Ectodermal cell (in vitro differentiated cells): ENCODE data around the gene LRAT. TPM values are rescaled to one million over a fixed set of nuclear protein-coding genes. Genes with fewer than 3 reads are reported as not detected.
"Not testable (repeated sequence)": the region's sequence is repeated elsewhere in the genome, so short reads cannot be mapped to it uniquely, and the experiment has no call there.

Experiments used
- H3K27ac ChIP-seq: 2 replicates; pipeline ENCODE4 v1.7.0; 2013; ENCODE audit warnings: mild to moderate bottlenecking, low read depth, low read length; ENCODE audit not compliant: insufficient read depth, poor library complexity, severe bottlenecking
- H3K27me3 ChIP-seq: 2 replicates; pipeline ENCODE4 v1.7.0; 2013; ENCODE audit warnings: mild to moderate bottlenecking, low read length; ENCODE audit not compliant: insufficient read depth, control insufficient read depth, poor library complexity, severe bottlenecking
- H3K36me3 ChIP-seq: one replicate; pipeline ENCODE4 v1.7.0; 2013; ENCODE audit warnings: low read length; ENCODE audit not compliant: control insufficient read depth, insufficient read depth
- H3K4me1 ChIP-seq: one replicate; pipeline ENCODE4 v1.7.0; 2013; ENCODE audit warnings: low read length; ENCODE audit not compliant: control insufficient read depth, insufficient read depth
- H3K4me3 ChIP-seq: 2 replicates; pipeline ENCODE4 v1.7.0; 2013; ENCODE audit warnings: low read depth, low read length, control low read depth; ENCODE audit not compliant: insufficient read depth
- H3K9me3 ChIP-seq: 2 replicates; pipeline ENCODE4 v1.7.0; 2013; ENCODE audit warnings: mild to moderate bottlenecking, low read length, moderate library complexity; ENCODE audit not compliant: control insufficient read depth
- WGBS, 2 experiments: methylation state at CpG; one replicate each; pipeline ENCODE4 v1.1.7; 2013; ENCODE audit warnings: missing lambda C conversion rate in 2 of 2; 5-methylcytosine and 5-hydroxymethylcytosine counted together
- polyA plus RNA-seq, 4 experiments: library from polyadenylated mRNA; stranded (reverse); fragments of 50-300 nt; gene quantifications; one replicate each; pipeline ENCODE4 v1.2.3, GENCODE V29; 2013

The LRAT gene
- polyA plus RNA-seq (2013, experiment 1 of 4) = 1.0 TPM
- 2.0 TPM for polyA plus RNA-seq (2013, experiment 2 of 4)
- polyA plus RNA-seq (2013, experiment 3 of 4) = 0.96 TPM
- polyA plus RNA-seq (2013, experiment 4 of 4) = 0.69 TPM

- Histone ChIP-seq H3K27me3 (peaks cover 74% of the 10 kb centered on the region), H3K9me3 (no peaks in the 10 kb centered on the region), H3K36me3 (no peaks in the 10 kb centered on the region), H3K27ac (no peak within 1 kb of the TSS), H3K4me1 (peaks cover 29% of the 10 kb centered on the region), H3K4me3 (peak within 1 kb of the TSS; percentile 44)
- WGBS, 2 experiments = 0% methylated on average over 55 of the region's 55 CpGs
Observed at GRCh38 chr4:154743683-154744340, at the start of gene LRAT. Gene LRAT (plus strand): TSS chr4:154744000. CDS start chr4:154744327, 327 bp downstream.

- Histone ChIP-seq H3K27me3 (no peaks in the 10 kb centered on the region), H3K9me3 (no peaks in the 10 kb centered on the region), H3K4me1 (no peaks in the 10 kb centered on the region), H3K36me3 (no peaks in the 10 kb centered on the region), H3K4me3 (no peak overlapping the region), H3K27ac (no peak overlapping the region)
- 92 to 95% methylated on average over 3 of the region's 3 CpGs for WGBS, 2 experiments
Observed at GRCh38 chr4:154707877-154708276, 35.9 kb upstream of the LRAT start.

- Histone ChIP-seq H3K4me3 (no peak overlapping the region), H3K27me3 (no peaks in the 10 kb centered on the region), H3K36me3 (no peaks in the 10 kb centered on the region), H3K4me1 (no peaks in the 10 kb centered on the region), H3K9me3 (no peaks in the 10 kb centered on the region), H3K27ac (no peak overlapping the region)
- 79 to 80% methylated on average over 2 to 4 of the region's 4 CpGs for WGBS, 2 experiments
Observed at GRCh38 chr4:154709550-154709949, 34.2 kb upstream of the LRAT start.

GRCh38 chr4:154711522-154711921 lies 32.3 kb upstream of the LRAT start:
- Histone ChIP-seq H3K27ac (no peak overlapping the region), H3K9me3 (no peaks in the 10 kb centered on the region), H3K27me3 (no peaks in the 10 kb centered on the region), H3K4me1 (no peaks in the 10 kb centered on the region), H3K36me3 (no peaks in the 10 kb centered on the region), H3K4me3 (no peak overlapping the region)

GRCh38 chr4:154714339-154715040 lies 29.3 kb upstream of the LRAT start:
- Histone ChIP-seq H3K4me3 (no peak overlapping the region), H3K4me1 (no peaks in the 10 kb centered on the region), H3K27ac (no peak overlapping the region), H3K9me3 (no peaks in the 10 kb centered on the region), H3K36me3 (no peaks in the 10 kb centered on the region), H3K27me3 (no peaks in the 10 kb centered on the region)
- 93 to 95% methylated on average over 4 of the region's 4 CpGs for WGBS, 2 experiments

GRCh38 chr4:154719087-154719486 lies 24.7 kb upstream of the LRAT start:
- H3K4me1 ChIP-seq = no peaks in the 10 kb centered on the region
- H3K27ac ChIP-seq = no peak overlapping the region
- no peaks in the 10 kb centered on the region for H3K27me3 ChIP-seq
- no peak overlapping the region for H3K4me3 ChIP-seq
- no peaks in the 10 kb centered on the region for H3K36me3 ChIP-seq
- no peaks in the 10 kb centered on the region for H3K9me3 ChIP-seq
- WGBS, 2 experiments = 94 to 95% methylated on average over 4 of the region's 4 CpGs

- WGBS, 2 experiments = 85 to 87% methylated on average over 2 of the region's 2 CpGs
- Histone ChIP-seq H3K4me1 (no peaks in the 10 kb centered on the region), H3K27me3 (no peaks in the 10 kb centered on the region), H3K9me3 (no peaks in the 10 kb centered on the region), H3K27ac (no peak overlapping the region), H3K36me3 (no peaks in the 10 kb centered on the region), H3K4me3 (no peak overlapping the region)
Observed at GRCh38 chr4:154720123-154720522, 23.7 kb upstream of the LRAT start.

GRCh38 chr4:154720618-154721267 lies 23.1 kb upstream of the LRAT start:
- Histone ChIP-seq H3K4me1 (no peaks in the 10 kb centered on the region), H3K27me3 (no peaks in the 10 kb centered on the region), H3K9me3 (no peaks in the 10 kb centered on the region), H3K36me3 (no peaks in the 10 kb centered on the region), H3K4me3 (no peak overlapping the region), H3K27ac (no peak overlapping the region)
- 57 to 64% methylated on average over 1 to 3 of the region's 3 CpGs for WGBS, 2 experiments

GRCh38 chr4:154722262-154722661 lies 21.5 kb upstream of the LRAT start:
- H3K27ac ChIP-seq = no peak overlapping the region
- H3K4me1 ChIP-seq = no peaks in the 10 kb centered on the region
- no peaks in the 10 kb centered on the region for H3K9me3 ChIP-seq
- no peaks in the 10 kb centered on the region for H3K36me3 ChIP-seq
- H3K4me3 ChIP-seq = no peak overlapping the region
- H3K27me3 ChIP-seq = no peaks in the 10 kb centered on the region

GRCh38 chr4:154723601-154724000 lies 20.2 kb upstream of the LRAT start:
- not testable (repeated sequence) for H3K27me3 ChIP-seq, H3K4me1 ChIP-seq, H3K4me3 ChIP-seq, H3K9me3 ChIP-seq, H3K36me3 ChIP-seq, H3K27ac ChIP-seq
- WGBS, 2 experiments = 88 to 89% methylated on average over 7 of the region's 7 CpGs
